Transverse colon (tissue), 4 donors: ENCODE measurements around the gene ALPG.

ENCODE experiments used
- POLR2A ChIP-seq: fragments of 450-650 bp; IDR thresholded peaks from one replicate; pipeline ENCODE4 v1.6.1; 2016; ENCODE audit warnings: antibody characterized with exemption, mild to moderate bottlenecking, moderate library complexity
- POLR2AphosphoS5 ChIP-seq, 3 donors: sonication (generic); formaldehyde crosslinking; IDR thresholded peaks; one replicate each; pipeline ENCODE4 v1.6.1; 2016; ENCODE audit warnings: antibody characterized with exemption in 3 of 3
- TF ChIP-seq, protein P1 (sequence below), 5 experiments: fragments of 200-600 bp in 3 of 5; fragments of 450-650 bp in 2 of 5; sonication (generic) in 3 of 5; IDR thresholded peaks; 1 replicate in 2 of 5; 2 replicates in 3 of 5; pipeline ENCODE4 v1.5.1; 2016 to 2017; ENCODE audit warnings: antibody characterized with exemption in 5 of 5, inconsistent platforms in 3 of 5, mild to moderate bottlenecking in 2 of 5, moderate library complexity in 1 of 5

- TF ChIP-seq, protein P1, sequence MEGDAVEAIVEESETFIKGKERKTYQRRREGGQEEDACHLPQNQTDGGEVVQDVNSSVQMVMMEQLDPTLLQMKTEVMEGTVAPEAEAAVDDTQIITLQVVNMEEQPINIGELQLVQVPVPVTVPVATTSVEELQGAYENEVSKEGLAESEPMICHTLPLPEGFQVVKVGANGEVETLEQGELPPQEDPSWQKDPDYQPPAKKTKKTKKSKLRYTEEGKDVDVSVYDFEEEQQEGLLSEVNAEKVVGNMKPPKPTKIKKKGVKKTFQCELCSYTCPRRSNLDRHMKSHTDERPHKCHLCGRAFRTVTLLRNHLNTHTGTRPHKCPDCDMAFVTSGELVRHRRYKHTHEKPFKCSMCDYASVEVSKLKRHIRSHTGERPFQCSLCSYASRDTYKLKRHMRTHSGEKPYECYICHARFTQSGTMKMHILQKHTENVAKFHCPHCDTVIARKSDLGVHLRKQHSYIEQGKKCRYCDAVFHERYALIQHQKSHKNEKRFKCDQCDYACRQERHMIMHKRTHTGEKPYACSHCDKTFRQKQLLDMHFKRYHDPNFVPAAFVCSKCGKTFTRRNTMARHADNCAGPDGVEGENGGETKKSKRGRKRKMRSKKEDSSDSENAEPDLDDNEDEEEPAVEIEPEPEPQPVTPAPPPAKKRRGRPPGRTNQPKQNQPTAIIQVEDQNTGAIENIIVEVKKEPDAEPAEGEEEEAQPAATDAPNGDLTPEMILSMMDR (IDR thresholded peaks at IDR 0.05), result no peak
- TF ChIP-seq POLR2A (no peak), POLR2AphosphoS5 (IDR thresholded peaks at IDR 0.05) (no peak)
Measured at GRCh38 chr2:232449964-232450363, 43.3 kb downstream of the ALPG start.
